Body of pancreas (tissue), 4 donors: ENCODE measurements around the gene KIF26A. TPM values are rescaled to one million over a fixed set of nuclear protein-coding genes. Genes with fewer than 3 reads are reported as not detected.
A peak's percentile ranks its signal among the peaks of the same experiment; 100 is the strongest.

Experiments used
- ATAC-seq: fragments of 150-250 bp; one replicate; pipeline ENCODE4 v1.9.1; 2016
- DNase-seq, 4 donors: peaks; one replicate each; pipeline ENCODE4 v3.0.0-alpha.2; 2019
- H3K27ac ChIP-seq, 4 donors: fragments of 200-600 bp; sonication (generic); 1 replicate in 3 of 4; 2 replicates in 1 of 4; pipeline versions ENCODE4 v1.5.1 to v1.6.1; 2016 to 2019; ENCODE audit warnings: mild to moderate bottlenecking in 1 of 4, mixed read lengths in 1 of 4, moderate library complexity in 1 of 4
- H3K27me3 ChIP-seq, 2 donors: fragments of 200-600 bp; sonication (generic); one replicate each; pipeline ENCODE4 v1.6.0; 2016; ENCODE audit warnings: mild to moderate bottlenecking in 1 of 2
- H3K36me3 ChIP-seq, 2 donors: fragments of 200-600 bp; sonication (generic); replicated peaks in 1 of 2; 2 replicates each; pipeline ENCODE4 v1.5.1; 2016; ENCODE audit warnings: low read depth in 2 of 2; ENCODE audit not compliant: insufficient read depth in 1 of 2
- H3K4me1 ChIP-seq: fragments of 200-600 bp; sonication (generic); one replicate; pipeline ENCODE4 v1.6.0; 2016
- H3K4me3 ChIP-seq, 2 donors: fragments of 200-600 bp; sonication (generic); 1 replicate in 1 of 2; 2 replicates in 1 of 2; pipeline ENCODE4 v1.5.1; 2016 to 2019
- H3K9me3 ChIP-seq, 3 donors: fragments of 200-600 bp; sonication (generic); 1 replicate in 2 of 3; 2 replicates in 1 of 3; pipeline ENCODE4 v1.5.1; 2016
- CTCF ChIP-seq, 7 experiments: fragments of 450-650 bp in 4 of 7; fragments of 200-600 bp in 3 of 7; sonication (generic) in 3 of 7; IDR thresholded peaks; one replicate each; pipeline ENCODE4 v1.5.1; 2016 to 2019; ENCODE audit warnings: antibody characterized with exemption in 7 of 7
- POLR2A ChIP-seq, 3 donors: fragments of 450-650 bp; IDR thresholded peaks; one replicate each; pipeline ENCODE4 v1.6.1; 2016; ENCODE audit warnings: antibody characterized with exemption in 3 of 3, mild to moderate bottlenecking in 2 of 3
- WGBS, 2 donors: methylation state at CpG; one replicate each; pipeline ENCODE4 v1.1.5; 2017; 5-methylcytosine and 5-hydroxymethylcytosine counted together
- intact Hi-C: fragments of 100-400 bp; cut with DNase I; formaldehyde crosslinking; loops from one replicate; pipeline ENCODE4 v1.15.1; 2023
- total RNA-seq, 2 donors: library from RNA; depleted of rRNA; stranded (reverse); fragments of >200 nt; gene quantifications; one replicate each; pipeline ENCODE4 v1.1.0, GENCODE V29; 2016

Gene KIF26A
- total RNA-seq, 2 donors from 2014 or later, result 14.8 to 17.1 TPM

- TF ChIP-seq POLR2A (IDR thresholded peaks at IDR 0.05), result no peak
- no peak for TF ChIP-seq CTCF (IDR thresholded peaks at IDR 0.05)
- no peaks in the 10 kb centered on the region for H3K27me3 ChIP-seq
- no peak overlapping the region for H3K4me3 ChIP-seq
- WGBS, 2 donors, result 22 to 26% methylated on average over 16 to 17 of the region's 17 CpGs
- DNase-seq (no peak), ATAC-seq (no peak)
- no peaks in the 10 kb centered on the region for H3K9me3 ChIP-seq
- intact Hi-C loops, result no loop called here
- no peaks in the 10 kb centered on the region for H3K36me3 ChIP-seq
- no peak overlapping the region for H3K27ac ChIP-seq
- no peaks in the 10 kb centered on the region for H3K4me1 ChIP-seq
These were observed 57.5 kb downstream of the KIF26A start for GRCh38 chr14:104195878-104196277.

- no peaks in the 10 kb centered on the region for H3K9me3 ChIP-seq
- TF ChIP-seq CTCF (IDR thresholded peaks at IDR 0.05), result no peak
- no peak for TF ChIP-seq POLR2A (IDR thresholded peaks at IDR 0.05)
- no peak overlapping the region for H3K27ac ChIP-seq
- H3K4me3 ChIP-seq, result no peak overlapping the region
- intact Hi-C loops, result no loop called here
- no peaks in the 10 kb centered on the region for H3K36me3 ChIP-seq
- no peak for ATAC-seq
- H3K27me3 ChIP-seq, result no peaks in the 10 kb centered on the region
- peaks cover 4% of the 10 kb centered on the region for H3K4me1 ChIP-seq
- 49 to 53% methylated on average over 12 to 14 of the region's 14 CpGs for WGBS, 2 donors
- DNase-seq, result no peak
These were observed 58.2 kb downstream of the KIF26A start for GRCh38 chr14:104196461-104197140.

DNA sequence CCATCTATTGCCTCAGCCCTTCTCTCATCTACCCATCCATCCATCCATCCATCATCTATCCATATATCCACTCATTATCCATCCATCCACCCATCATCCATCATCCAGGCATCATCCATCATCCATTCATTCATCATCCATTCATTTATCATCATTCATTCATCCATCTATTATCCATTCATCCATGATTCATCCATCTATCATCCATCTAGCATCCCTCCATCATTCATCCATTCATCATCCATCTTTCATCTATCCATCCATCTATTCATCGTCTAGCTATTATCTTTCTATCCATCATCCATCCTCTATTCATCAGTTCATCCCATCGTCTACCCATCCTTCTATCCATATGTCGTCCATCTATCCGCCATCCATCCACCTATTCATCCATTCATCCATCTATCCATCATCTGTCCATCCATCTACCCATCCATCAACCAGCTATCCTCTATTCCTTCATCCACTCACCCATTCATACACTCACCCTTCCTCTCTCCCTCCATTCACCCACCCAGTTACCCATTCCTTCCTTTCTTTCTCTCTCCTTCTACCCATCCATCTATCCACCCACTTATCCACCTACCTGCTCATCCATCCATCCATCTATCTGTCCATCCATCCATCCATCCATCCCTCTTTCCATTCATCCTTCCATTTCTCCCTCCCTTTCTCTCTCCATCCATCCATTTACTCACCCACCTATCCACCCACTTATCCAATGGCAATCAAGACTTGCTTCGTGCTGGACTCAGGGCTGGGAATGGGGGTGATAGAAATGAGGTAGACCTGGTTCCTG is 59.3 kb downstream of the KIF26A start:
- Histone ChIP-seq H3K27ac (no peak overlapping the region), H3K27me3 (no peaks in the 10 kb centered on the region), H3K4me3 (no peak overlapping the region), H3K9me3 (no peaks in the 10 kb centered on the region), H3K36me3 (no peaks in the 10 kb centered on the region), H3K4me1 (peaks cover 13% of the 10 kb centered on the region)
- WGBS, 2 donors, result 78 to 83% methylated on average over 5 of the region's 5 CpGs
- ATAC-seq, result no peak
- no peak for DNase-seq
- intact Hi-C loops, result no loop called here
- TF ChIP-seq POLR2A (IDR thresholded peaks at IDR 0.05), result no peak
- no peak for TF ChIP-seq CTCF (IDR thresholded peaks at IDR 0.05)

GRCh38 chr14:104199266-104199895 is 61.0 kb downstream of the KIF26A start:
- TF ChIP-seq POLR2A (IDR thresholded peaks at IDR 0.05) (no peak), CTCF (IDR thresholded peaks at IDR 0.05) (no peak)

More at GRCh38 chr14:104199266-104199895, 61.0 kb downstream of the KIF26A start:
- ATAC-seq (no peak), DNase-seq (peak in 1 of 4 donors; percentile 33)
- H3K36me3 ChIP-seq, result no peaks in the 10 kb centered on the region
- H3K27ac ChIP-seq, result no peak overlapping the region
- no peaks in the 10 kb centered on the region for H3K27me3 ChIP-seq
- intact Hi-C loops, result no loop called here
- peaks cover 13% of the 10 kb centered on the region for H3K4me1 ChIP-seq
- no peaks in the 10 kb centered on the region for H3K9me3 ChIP-seq
- 24 to 52% methylated on average over 15 to 23 of the region's 23 CpGs for WGBS, 2 donors
- H3K4me3 ChIP-seq, result no peak overlapping the region
